ENCODE data around the gene PPP2R5E. TPM values are rescaled to one million over a fixed set of nuclear protein-coding genes. Genes with fewer than 3 reads are reported as not detected.

Gene PPP2R5E
- total RNA-seq, 1 experiment from 2014 or later = 47.2 TPM

- POLR2A ChIA-PET = no interaction called here
- no peak overlapping the region for H3K4me3 ChIP-seq (ENCODE audit: low read depth in 2 of 2, low read length in 2 of 2)
- DNase-seq (ENCODE audit: low read depth, low spot score) (no peak), ATAC-seq (no peak)
- no TSS peak for BruUV-seq (replicated peaks)
- CTCF ChIA-PET = no interaction called here
- no peaks in the 10 kb centered on the region for H3K27me3 ChIP-seq (ENCODE audit: control insufficient read depth, insufficient read depth, low read length)
- TF ChIP-seq SIN3A (IDR thresholded peaks at IDR 0.05; ENCODE audit: borderline replicate concordance, insufficient read depth, low read depth, low read length) = no peak
- no peak for TF ChIP-seq TCF7L2 (IDR thresholded peaks at IDR 0.05; ENCODE audit: low read depth, low read length)
- TF ChIP-seq, protein P1, sequence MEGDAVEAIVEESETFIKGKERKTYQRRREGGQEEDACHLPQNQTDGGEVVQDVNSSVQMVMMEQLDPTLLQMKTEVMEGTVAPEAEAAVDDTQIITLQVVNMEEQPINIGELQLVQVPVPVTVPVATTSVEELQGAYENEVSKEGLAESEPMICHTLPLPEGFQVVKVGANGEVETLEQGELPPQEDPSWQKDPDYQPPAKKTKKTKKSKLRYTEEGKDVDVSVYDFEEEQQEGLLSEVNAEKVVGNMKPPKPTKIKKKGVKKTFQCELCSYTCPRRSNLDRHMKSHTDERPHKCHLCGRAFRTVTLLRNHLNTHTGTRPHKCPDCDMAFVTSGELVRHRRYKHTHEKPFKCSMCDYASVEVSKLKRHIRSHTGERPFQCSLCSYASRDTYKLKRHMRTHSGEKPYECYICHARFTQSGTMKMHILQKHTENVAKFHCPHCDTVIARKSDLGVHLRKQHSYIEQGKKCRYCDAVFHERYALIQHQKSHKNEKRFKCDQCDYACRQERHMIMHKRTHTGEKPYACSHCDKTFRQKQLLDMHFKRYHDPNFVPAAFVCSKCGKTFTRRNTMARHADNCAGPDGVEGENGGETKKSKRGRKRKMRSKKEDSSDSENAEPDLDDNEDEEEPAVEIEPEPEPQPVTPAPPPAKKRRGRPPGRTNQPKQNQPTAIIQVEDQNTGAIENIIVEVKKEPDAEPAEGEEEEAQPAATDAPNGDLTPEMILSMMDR (IDR thresholded peaks at IDR 0.05) = no peak
- no peak for TF ChIP-seq POLR2AphosphoS5 (IDR thresholded peaks at IDR 0.05; ENCODE audit: low read depth, low read length)
- TF ChIP-seq, protein P2, sequence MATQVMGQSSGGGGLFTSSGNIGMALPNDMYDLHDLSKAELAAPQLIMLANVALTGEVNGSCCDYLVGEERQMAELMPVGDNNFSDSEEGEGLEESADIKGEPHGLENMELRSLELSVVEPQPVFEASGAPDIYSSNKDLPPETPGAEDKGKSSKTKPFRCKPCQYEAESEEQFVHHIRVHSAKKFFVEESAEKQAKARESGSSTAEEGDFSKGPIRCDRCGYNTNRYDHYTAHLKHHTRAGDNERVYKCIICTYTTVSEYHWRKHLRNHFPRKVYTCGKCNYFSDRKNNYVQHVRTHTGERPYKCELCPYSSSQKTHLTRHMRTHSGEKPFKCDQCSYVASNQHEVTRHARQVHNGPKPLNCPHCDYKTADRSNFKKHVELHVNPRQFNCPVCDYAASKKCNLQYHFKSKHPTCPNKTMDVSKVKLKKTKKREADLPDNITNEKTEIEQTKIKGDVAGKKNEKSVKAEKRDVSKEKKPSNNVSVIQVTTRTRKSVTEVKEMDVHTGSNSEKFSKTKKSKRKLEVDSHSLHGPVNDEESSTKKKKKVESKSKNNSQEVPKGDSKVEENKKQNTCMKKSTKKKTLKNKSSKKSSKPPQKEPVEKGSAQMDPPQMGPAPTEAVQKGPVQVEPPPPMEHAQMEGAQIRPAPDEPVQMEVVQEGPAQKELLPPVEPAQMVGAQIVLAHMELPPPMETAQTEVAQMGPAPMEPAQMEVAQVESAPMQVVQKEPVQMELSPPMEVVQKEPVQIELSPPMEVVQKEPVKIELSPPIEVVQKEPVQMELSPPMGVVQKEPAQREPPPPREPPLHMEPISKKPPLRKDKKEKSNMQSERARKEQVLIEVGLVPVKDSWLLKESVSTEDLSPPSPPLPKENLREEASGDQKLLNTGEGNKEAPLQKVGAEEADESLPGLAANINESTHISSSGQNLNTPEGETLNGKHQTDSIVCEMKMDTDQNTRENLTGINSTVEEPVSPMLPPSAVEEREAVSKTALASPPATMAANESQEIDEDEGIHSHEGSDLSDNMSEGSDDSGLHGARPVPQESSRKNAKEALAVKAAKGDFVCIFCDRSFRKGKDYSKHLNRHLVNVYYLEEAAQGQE (IDR thresholded peaks at IDR 0.05; ENCODE audit: insufficient read depth in 1 of 2, low read depth in 2 of 2, low read length in 1 of 2) = no peak
- no peaks in the 10 kb centered on the region for H3K4me1 ChIP-seq (ENCODE audit: control insufficient read depth, insufficient read depth, low read length)
- H3K27ac ChIP-seq (ENCODE audit: low read length) = no peak overlapping the region
- intact Hi-C loops (cut with micrococcal nuclease; ENCODE audit: unreplicated experiment) = no loop called here
- H3K36me3 ChIP-seq (ENCODE audit: control insufficient read depth, insufficient read depth, low read length) = no peaks in the 10 kb centered on the region
- in situ Hi-C loops (cut with HindIII; ENCODE audit: low pct_unique_long_range_greater_than_20kb, low sequenced_read_pairs) = no loop called here
- no peaks in the 10 kb centered on the region for H3K9me3 ChIP-seq (ENCODE audit: control insufficient read depth, insufficient read depth, low read depth, low read length)
These were observed 89.7 kb downstream of the PPP2R5E start for GRCh38 chr14:63453443-63453936.

- CTCF ChIA-PET = no interaction called here
- intact Hi-C loops (cut with micrococcal nuclease; ENCODE audit: unreplicated experiment) = no loop called here
- in situ Hi-C loops (cut with HindIII; ENCODE audit: low pct_unique_long_range_greater_than_20kb, low sequenced_read_pairs) = no loop called here
- BruUV-seq (replicated peaks) = no TSS peak
- Histone ChIP-seq H3K27me3 (ENCODE audit: control insufficient read depth, insufficient read depth, low read length) (no peaks in the 10 kb centered on the region), H3K4me1 (ENCODE audit: control insufficient read depth, insufficient read depth, low read length) (no peaks in the 10 kb centered on the region), H3K9me3 (ENCODE audit: control insufficient read depth, insufficient read depth, low read depth, low read length) (no peaks in the 10 kb centered on the region), H3K4me3 (ENCODE audit: low read depth in 2 of 2, low read length in 2 of 2) (no peak overlapping the region), H3K27ac (ENCODE audit: low read length) (no peak overlapping the region), H3K36me3 (ENCODE audit: control insufficient read depth, insufficient read depth, low read length) (no peaks in the 10 kb centered on the region)
- TF ChIP-seq POLR2AphosphoS5 (IDR thresholded peaks at IDR 0.05; ENCODE audit: low read depth, low read length) (no peak), SIN3A (IDR thresholded peaks at IDR 0.05; ENCODE audit: borderline replicate concordance, insufficient read depth, low read depth, low read length) (no peak), TCF7L2 (IDR thresholded peaks at IDR 0.05; ENCODE audit: low read depth, low read length) (no peak)
- TF ChIP-seq, protein P1 (IDR thresholded peaks at IDR 0.05) = no peak
- TF ChIP-seq, protein P2 (IDR thresholded peaks at IDR 0.05; ENCODE audit: insufficient read depth in 1 of 2, low read depth in 2 of 2, low read length in 1 of 2) = no peak
- POLR2A ChIA-PET = no interaction called here
- DNase-seq (ENCODE audit: low read depth, low spot score) = no peak
- no peak for ATAC-seq
These were observed 90.4 kb downstream of the PPP2R5E start for GRCh38 chr14:63452796-63453195.
